CD4-positive, alpha-beta T cell treated with Interleukin-10 for 1 hour (primary cell): ENCODE results near the gene LAMTOR4.
"Not testable (repeated sequence)": the region's sequence is repeated elsewhere in the genome, so short reads cannot be mapped to it uniquely, and the experiment has no call there.

Experiments used
- DNase-seq: peaks from one replicate; pipeline ENCODE4 v3.0.0-alpha.2; 2020

Gene LAMTOR4

GRCh38 chr7:100173806-100174495, 25.2 kb downstream of the LAMTOR4 start:
- DNase-seq: no peak

GRCh38 chr7:100174582-100174981, 25.9 kb downstream of the LAMTOR4 start:
- DNase-seq: no peak

- no peak for DNase-seq
Measured at GRCh38 chr7:100175296-100175935, 26.7 kb downstream of the LAMTOR4 start.

- DNase-seq: no peak
Measured at GRCh38 chr7:100176096-100177044, 27.7 kb downstream of the LAMTOR4 start.

GRCh38 chr7:100177045-100178001, 28.6 kb downstream of the LAMTOR4 start, which contains the start of the genes GPC2 and STAG3:
Gene GPC2 (minus strand): TSS chr7:100177381. CDS start chr7:100177199, 182 bp downstream.
Gene STAG3 (plus strand): TSS chr7:100177918. CDS start chr7:100180557, 2,639 bp downstream.
- peak; percentile 99 for DNase-seq

GRCh38 chr7:100180084-100180483, 31.4 kb downstream of the LAMTOR4 start:
- not testable (repeated sequence) for DNase-seq

GRCh38 chr7:100182616-100183015, 33.9 kb downstream of the LAMTOR4 start:
- peak; percentile 50 for DNase-seq

- not testable (repeated sequence) for DNase-seq
Measured at GRCh38 chr7:100183090-100183489, 34.4 kb downstream of the LAMTOR4 start.

- no peak for DNase-seq
Measured at GRCh38 chr7:100185726-100186125, 37.0 kb downstream of the LAMTOR4 start.

- no peak for DNase-seq
Measured at GRCh38 chr7:100189061-100189460, 40.3 kb downstream of the LAMTOR4 start.

- peak; percentile 72 for DNase-seq
Measured at GRCh38 chr7:100190048-100190711, 41.5 kb downstream of the LAMTOR4 start.

- no peak for DNase-seq
Measured at GRCh38 chr7:100191775-100192174, 43.1 kb downstream of the LAMTOR4 start.

- not testable (repeated sequence) for DNase-seq
Measured at GRCh38 chr7:100192281-100192862, 43.7 kb downstream of the LAMTOR4 start.

GRCh38 chr7:100192969-100193368, 44.3 kb downstream of the LAMTOR4 start:
- DNase-seq: no peak

GRCh38 chr7:100195222-100195621, 46.5 kb downstream of the LAMTOR4 start:
- DNase-seq: no peak

- DNase-seq: not testable (repeated sequence)
Measured at GRCh38 chr7:100195901-100196322, 47.2 kb downstream of the LAMTOR4 start.

GRCh38 chr7:100198266-100198665, 49.5 kb downstream of the LAMTOR4 start:
- DNase-seq: no peak

GRCh38 chr7:100200693-100201092, 52.0 kb downstream of the LAMTOR4 start:
- DNase-seq: no peak
